ENCODE measurements around the gene KRT71.

DNA sequence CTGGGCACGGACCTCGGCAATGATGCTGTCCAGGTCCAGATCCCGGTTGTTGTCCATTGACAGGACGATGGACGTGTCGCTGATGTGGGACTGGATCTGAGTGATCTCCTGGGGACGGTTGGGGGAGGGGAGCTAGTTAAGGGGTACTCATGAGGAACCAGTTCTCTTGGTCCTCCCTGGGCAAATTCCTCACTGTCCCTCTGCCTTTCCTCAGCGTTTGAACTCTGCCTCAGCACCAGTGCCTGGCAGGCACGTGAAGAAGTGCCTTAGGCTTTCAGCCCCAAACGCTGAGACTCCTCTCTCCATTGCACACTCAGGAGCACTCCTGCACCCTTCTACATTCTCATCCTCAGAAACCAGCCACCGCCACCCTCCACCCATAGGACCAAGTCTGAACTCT lies 38.6 kb upstream of the KRT71 start:
- no peak for TF ChIP-seq POLR2A (IDR thresholded peaks at IDR 0.05)
- TF ChIP-seq, protein P1, sequence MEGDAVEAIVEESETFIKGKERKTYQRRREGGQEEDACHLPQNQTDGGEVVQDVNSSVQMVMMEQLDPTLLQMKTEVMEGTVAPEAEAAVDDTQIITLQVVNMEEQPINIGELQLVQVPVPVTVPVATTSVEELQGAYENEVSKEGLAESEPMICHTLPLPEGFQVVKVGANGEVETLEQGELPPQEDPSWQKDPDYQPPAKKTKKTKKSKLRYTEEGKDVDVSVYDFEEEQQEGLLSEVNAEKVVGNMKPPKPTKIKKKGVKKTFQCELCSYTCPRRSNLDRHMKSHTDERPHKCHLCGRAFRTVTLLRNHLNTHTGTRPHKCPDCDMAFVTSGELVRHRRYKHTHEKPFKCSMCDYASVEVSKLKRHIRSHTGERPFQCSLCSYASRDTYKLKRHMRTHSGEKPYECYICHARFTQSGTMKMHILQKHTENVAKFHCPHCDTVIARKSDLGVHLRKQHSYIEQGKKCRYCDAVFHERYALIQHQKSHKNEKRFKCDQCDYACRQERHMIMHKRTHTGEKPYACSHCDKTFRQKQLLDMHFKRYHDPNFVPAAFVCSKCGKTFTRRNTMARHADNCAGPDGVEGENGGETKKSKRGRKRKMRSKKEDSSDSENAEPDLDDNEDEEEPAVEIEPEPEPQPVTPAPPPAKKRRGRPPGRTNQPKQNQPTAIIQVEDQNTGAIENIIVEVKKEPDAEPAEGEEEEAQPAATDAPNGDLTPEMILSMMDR (IDR thresholded peaks at IDR 0.05), result no peak
